ENCODE data around the gene IVD. TPM values are rescaled to one million over a fixed set of nuclear protein-coding genes. Genes with fewer than 3 reads are reported as not detected.
"Not testable (repeated sequence)": the region's sequence is repeated elsewhere in the genome, so short reads cannot be mapped to it uniquely, and the experiment has no call there.

IVD gene
- total RNA-seq, 1 donor: 33.6 TPM

DNA sequence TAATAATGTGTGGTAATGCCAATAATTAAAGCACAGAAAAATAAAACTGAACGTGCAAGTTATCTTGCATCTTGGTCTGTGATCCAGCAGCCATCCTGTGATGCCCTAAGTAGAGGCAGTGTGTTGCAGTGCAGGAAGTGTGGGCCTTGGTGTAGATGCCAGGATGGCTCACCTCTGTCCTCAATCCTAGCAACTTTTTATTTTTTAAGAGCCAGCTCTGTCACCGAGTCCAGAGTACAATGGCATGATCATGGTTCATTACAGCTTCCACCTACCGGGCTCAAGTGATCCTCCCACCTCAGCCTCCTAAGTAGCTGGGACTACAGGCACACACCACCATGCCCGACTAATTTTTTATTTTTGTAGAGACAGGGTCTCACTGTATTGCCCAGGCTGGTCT is 42.8 kb downstream of the IVD start:
- no peak for DNase-seq (ENCODE audit: low read depth)
- TF ChIP-seq, protein P1, sequence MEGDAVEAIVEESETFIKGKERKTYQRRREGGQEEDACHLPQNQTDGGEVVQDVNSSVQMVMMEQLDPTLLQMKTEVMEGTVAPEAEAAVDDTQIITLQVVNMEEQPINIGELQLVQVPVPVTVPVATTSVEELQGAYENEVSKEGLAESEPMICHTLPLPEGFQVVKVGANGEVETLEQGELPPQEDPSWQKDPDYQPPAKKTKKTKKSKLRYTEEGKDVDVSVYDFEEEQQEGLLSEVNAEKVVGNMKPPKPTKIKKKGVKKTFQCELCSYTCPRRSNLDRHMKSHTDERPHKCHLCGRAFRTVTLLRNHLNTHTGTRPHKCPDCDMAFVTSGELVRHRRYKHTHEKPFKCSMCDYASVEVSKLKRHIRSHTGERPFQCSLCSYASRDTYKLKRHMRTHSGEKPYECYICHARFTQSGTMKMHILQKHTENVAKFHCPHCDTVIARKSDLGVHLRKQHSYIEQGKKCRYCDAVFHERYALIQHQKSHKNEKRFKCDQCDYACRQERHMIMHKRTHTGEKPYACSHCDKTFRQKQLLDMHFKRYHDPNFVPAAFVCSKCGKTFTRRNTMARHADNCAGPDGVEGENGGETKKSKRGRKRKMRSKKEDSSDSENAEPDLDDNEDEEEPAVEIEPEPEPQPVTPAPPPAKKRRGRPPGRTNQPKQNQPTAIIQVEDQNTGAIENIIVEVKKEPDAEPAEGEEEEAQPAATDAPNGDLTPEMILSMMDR (IDR thresholded peaks at IDR 0.05; ENCODE audit: insufficient read depth, low read length): no peak
- no peak overlapping the region for H3K4me3 ChIP-seq (ENCODE audit: low read depth, low read length)

DNA sequence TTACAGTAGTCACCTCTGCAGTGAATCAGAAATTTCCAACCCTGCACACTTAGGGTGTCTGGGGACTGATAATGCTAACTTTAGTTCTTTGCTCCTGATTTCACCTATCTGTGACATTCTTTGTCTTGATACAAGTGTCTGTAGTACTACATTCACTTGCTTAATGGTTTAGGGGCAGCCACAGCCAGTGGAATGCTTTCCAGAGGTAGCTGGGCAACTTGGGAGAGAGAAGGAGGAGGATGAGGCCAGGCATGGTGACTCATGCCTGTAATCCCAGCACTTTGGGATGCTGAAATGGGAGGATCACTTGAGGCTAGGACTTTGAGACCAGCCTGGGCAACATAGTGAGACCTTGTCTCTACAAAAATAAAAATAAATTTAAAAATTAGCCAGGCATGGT is 43.7 kb downstream of the IVD start:
- peak; percentile 39 for DNase-seq (ENCODE audit: low read depth)
- H3K4me3 ChIP-seq (ENCODE audit: low read depth, low read length): no peak overlapping the region
- TF ChIP-seq, protein P1 (IDR thresholded peaks at IDR 0.05; ENCODE audit: insufficient read depth, low read length): no peak

DNA sequence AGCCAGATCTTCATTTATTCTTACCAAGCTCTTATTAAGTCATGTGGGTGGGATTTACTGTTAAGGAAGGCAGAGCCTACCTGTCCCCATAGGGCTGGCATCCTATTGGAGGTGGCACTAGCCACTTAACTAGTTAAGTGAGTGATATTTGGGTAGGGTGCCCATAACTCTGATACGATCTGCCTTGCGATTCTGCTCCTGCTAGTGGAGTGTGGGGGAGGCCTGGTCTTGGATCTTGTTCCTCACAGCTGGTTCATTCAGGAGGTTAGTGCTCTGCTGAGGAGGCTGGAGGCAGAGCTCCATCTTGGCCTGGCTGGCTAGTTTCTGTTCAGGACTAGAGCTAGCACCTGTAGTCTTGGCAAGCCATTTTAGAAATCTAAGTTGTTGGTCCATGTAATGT is 44.5 kb downstream of the IVD start:
- no peak for DNase-seq (ENCODE audit: low read depth)
- TF ChIP-seq, protein P1 (IDR thresholded peaks at IDR 0.05; ENCODE audit: insufficient read depth, low read length): no peak
- H3K4me3 ChIP-seq (ENCODE audit: low read depth, low read length): no peak overlapping the region

DNA sequence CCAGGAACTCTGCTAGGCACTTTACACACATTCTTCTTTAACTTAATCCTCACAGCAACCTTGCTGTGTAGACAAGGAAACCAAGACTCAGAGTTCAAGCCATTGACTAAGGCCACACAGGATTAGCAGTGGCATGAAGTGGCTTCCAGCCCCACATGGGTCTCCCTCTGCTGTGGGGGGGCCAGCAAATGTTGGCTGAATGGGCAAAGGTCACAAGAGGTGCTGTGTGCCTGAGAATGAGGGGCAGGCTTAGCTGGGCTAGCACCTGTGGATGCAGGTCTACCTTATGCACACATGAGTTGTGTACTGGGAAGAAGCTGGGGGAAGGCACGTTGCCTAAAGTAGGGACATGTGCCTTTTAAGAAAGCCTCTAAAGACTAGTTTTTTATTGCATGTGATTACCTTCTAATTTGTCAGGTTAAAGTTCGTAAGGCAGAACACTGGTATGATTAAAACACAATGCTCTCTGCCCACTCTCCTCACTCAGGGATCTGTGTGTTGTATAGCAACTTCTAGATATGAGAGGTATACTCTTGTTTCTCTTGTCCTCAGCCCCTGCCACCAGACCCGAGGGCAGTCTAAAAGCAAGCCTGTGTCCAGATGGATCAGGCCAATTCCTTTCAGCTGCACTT is 46.0 kb downstream of the IVD start:
- H3K4me3 ChIP-seq (ENCODE audit: low read depth, low read length): no peak overlapping the region
- TF ChIP-seq, protein P1 (IDR thresholded peaks at IDR 0.05; ENCODE audit: insufficient read depth, low read length): no peak
- no peak for DNase-seq (ENCODE audit: low read depth)

DNA sequence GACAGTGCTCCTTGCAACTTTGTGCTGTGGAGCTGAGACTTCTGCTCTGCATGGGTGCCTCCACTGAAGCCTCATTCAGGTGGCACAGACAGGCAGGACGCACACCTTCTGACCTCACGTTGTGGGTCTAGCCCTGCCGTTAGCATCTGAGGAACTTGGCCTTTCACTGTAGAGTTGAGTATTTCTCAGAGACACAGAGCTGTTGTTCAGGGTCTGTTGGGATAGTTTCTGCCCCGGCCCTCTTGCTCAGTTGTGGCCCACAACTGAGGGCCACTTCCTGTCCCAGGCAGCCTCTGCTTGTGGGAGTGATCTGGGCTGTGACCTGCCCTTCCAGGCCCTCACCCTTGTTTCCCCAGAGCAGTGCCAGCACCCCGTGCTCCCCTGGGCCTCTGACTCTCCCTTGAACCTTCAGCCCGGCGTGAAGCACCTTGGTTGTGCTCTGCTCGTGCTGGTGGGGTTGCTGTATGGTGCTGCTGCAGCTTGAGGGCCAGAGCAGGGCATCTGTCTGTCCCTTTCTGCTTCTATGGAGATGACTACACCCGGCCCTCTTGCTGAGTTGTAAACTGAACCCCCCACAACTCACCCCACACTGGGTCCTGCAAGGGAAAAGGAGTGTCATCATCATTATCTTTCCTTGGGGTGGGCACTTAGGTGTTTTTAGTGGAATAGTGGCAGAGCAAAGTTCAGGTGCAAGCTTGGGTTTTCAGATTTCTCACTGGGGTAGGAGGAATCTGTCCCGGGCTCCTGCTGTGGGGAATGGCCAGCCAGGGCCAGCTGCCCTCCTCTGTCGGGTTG is 46.9 kb downstream of the IVD start:
- H3K4me3 ChIP-seq (ENCODE audit: low read depth, low read length): no peak overlapping the region
- no peak for DNase-seq (ENCODE audit: low read depth)
- TF ChIP-seq, protein P1 (IDR thresholded peaks at IDR 0.05; ENCODE audit: insufficient read depth, low read length): no peak

DNA sequence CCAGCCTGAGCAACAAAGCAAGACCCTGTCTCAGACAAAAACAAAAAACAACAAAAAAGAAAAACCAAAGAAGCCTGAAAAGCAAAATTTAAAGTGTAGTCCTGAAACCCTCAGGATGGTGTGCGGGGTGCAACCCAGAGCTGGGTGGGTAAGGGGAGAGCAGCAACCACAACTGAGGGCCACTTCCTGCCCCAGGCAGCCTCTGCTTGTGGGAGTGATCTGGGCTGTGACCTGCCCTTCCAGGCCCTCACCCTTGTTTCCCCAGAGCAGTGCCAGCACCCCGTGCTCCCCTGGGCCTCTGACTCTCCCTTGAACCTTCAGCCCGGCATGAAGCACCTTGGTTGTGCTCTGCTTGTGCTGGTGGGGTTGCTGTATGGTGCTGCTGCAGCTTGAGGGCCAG is 48.3 kb downstream of the IVD start:
- not testable (repeated sequence) for DNase-seq (ENCODE audit: low read depth); H3K4me3 ChIP-seq (ENCODE audit: low read depth, low read length)

DNA sequence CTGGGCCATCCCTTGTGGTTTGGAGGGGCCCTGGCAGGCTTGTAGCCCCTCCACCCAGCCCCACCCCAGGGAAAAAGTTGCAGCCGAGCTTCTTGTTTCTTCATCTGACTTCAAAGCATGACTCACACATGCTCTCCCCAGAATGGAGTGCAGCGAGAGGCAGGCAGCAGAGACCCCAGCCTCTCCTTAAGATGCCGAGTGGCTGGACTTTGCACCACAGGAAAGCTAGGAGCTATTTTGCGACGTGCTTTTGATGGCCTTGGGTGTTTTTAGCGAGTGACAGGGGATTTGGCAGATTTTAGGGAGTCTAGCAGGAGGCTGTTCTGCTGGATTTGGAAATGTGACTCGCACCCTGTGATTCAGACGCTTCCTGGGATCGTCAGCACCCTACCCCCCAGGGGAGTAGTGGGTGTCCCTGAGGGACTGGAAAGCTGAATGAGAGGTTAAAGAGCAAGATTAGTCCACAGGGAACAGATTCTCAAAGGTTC is 49.4 kb downstream of the IVD start:
- TF ChIP-seq, protein P1 (IDR thresholded peaks at IDR 0.05; ENCODE audit: insufficient read depth, low read length): no peak
- DNase-seq (ENCODE audit: low read depth): peak; percentile 50
- no peak overlapping the region for H3K4me3 ChIP-seq (ENCODE audit: low read depth, low read length)

Measured in fibroblast of the aortic adventitia (primary cell).